Measurements from ENCODE around the gene PTCH1.

- TF ChIP-seq CTCF (IDR thresholded peaks at IDR 0.05; ENCODE audit: borderline replicate concordance, extremely low read depth, low read length, poor library complexity, severe bottlenecking) (no peak), EZH2 (IDR thresholded peaks at IDR 0.05; ENCODE audit: borderline replicate concordance, low read depth, low read length, severe bottlenecking) (no peak)
Observed at GRCh38 chr9:95511616-95511931, 5.2 kb downstream of the PTCH1 start.
